Upper lobe of left lung (tissue), 4 donors: ENCODE measurements around the gene OR10G8.

Experiments
- CTCF ChIP-seq, 6 experiments: fragments of 450-650 bp in 4 of 6; fragments of 200-600 bp in 2 of 6; sonication (generic) in 2 of 6; IDR thresholded peaks; one replicate each; pipeline ENCODE4 v1.5.1; 2016 to 2019; ENCODE audit warnings: antibody characterized with exemption in 6 of 6
- EP300 ChIP-seq, 4 donors: sonication (generic); formaldehyde crosslinking; IDR thresholded peaks; one replicate each; pipeline ENCODE4 v1.5.1; 2017; ENCODE audit warnings: antibody characterized with exemption in 4 of 4, control low read depth in 2 of 4

- no peak for TF ChIP-seq EP300 (IDR thresholded peaks at IDR 0.05)
- TF ChIP-seq CTCF (IDR thresholded peaks at IDR 0.05) = no peak
Measured at GRCh38 chr11:124075492-124075840, 48.9 kb downstream of the OR10G8 start.
